ENCODE results near the gene SH2B3. TPM values are rescaled to one million over a fixed set of nuclear protein-coding genes. Genes with fewer than 3 reads are reported as not detected.

SH2B3 gene
- polyA plus RNA-seq, 1 experiment: 21.6 TPM

DNA sequence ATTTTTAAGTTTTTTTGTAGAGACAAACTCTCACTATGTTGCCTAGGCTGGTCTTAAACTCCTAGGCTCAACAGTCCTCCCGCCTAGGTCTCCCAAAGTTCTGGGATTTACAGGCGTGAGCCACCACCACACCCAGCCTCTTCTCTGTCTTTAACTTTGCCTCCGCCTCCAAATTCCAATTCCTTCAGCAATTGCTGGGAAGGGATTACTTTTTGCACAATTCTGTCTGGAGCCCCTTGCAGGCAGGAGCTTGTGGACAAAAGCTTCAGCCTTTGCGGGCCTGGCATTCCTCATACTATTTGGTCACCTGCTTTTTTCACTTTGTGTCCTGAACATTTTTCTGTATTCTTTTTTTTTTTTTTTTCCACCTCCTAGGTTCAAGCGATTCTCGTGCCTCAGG lies 26.0 kb downstream of the SH2B3 start:
- TF ChIP-seq, protein P1, sequence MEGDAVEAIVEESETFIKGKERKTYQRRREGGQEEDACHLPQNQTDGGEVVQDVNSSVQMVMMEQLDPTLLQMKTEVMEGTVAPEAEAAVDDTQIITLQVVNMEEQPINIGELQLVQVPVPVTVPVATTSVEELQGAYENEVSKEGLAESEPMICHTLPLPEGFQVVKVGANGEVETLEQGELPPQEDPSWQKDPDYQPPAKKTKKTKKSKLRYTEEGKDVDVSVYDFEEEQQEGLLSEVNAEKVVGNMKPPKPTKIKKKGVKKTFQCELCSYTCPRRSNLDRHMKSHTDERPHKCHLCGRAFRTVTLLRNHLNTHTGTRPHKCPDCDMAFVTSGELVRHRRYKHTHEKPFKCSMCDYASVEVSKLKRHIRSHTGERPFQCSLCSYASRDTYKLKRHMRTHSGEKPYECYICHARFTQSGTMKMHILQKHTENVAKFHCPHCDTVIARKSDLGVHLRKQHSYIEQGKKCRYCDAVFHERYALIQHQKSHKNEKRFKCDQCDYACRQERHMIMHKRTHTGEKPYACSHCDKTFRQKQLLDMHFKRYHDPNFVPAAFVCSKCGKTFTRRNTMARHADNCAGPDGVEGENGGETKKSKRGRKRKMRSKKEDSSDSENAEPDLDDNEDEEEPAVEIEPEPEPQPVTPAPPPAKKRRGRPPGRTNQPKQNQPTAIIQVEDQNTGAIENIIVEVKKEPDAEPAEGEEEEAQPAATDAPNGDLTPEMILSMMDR (IDR thresholded peaks at IDR 0.05; ENCODE audit: low read depth, low read length): no peak
- POLR2A ChIA-PET: interaction anchor here (0.7 kb wide), 1 partner anchor 25 kb away, joined by 3 read pairs; no protein-coding TSS in a partner anchor
- no peaks in the 10 kb centered on the region for H3K9me3 ChIP-seq (ENCODE audit: control insufficient read depth, insufficient read depth, low read length)
- H3K4me3 ChIP-seq (ENCODE audit: low read depth, low read length): no peak overlapping the region
- DNase-seq (ENCODE audit: low read depth, low spot score): no peak
- no peak overlapping the region for H3K27ac ChIP-seq (ENCODE audit: low read depth, low read length)
- CTCF ChIA-PET: interaction anchor here (1.0 to 2.8 kb wide), 3 partner anchors 20 to 35 kb away, joined by 3 to 16 read pairs (median 4); no protein-coding TSS in a partner anchor
- H3K27me3 ChIP-seq (ENCODE audit: control insufficient read depth, insufficient read depth, low read length): no peaks in the 10 kb centered on the region

DNA sequence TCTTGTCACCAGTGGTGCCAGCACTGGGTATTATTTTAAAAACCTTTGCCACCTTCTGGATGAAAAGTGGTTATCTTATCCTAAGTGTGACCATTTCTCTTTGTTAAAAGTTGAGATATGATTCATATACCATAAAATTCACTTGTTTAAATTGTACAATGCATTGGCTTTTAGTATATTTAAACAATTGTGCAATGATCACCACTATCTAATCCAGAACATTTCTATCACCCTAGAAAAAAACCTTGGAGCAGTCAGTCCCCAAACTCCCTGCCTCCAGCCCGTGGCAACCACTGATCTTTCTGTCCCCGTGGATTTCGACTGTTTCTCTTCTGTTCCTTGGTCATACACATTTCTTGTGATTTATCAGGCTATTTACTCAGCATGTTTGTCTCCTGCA lies 28.3 kb downstream of the SH2B3 start:
- no peak for DNase-seq (ENCODE audit: low read depth, low spot score)
- Histone ChIP-seq H3K9me3 (ENCODE audit: control insufficient read depth, insufficient read depth, low read length) (no peaks in the 10 kb centered on the region), H3K27me3 (ENCODE audit: control insufficient read depth, insufficient read depth, low read length) (no peaks in the 10 kb centered on the region), H3K27ac (ENCODE audit: low read depth, low read length) (peak overlapping the region; percentile 81), H3K4me3 (ENCODE audit: low read depth, low read length) (peak overlapping the region; percentile 7; the same call in 1 of the 2 replicates)
- ChIA-PET CTCF (interaction anchor here (2.2 to 2.8 kb wide), 2 partner anchors 17 to 37 kb away, joined by 20 to 22 read pairs; no protein-coding TSS in a partner anchor), POLR2A (interaction anchor here (1.2 to 1.5 kb wide), 2 partner anchors 12 to 21 kb away, joined by 5 read pairs; no protein-coding TSS in a partner anchor)
- TF ChIP-seq, protein P1 (IDR thresholded peaks at IDR 0.05; ENCODE audit: low read depth, low read length): no peak

DNA sequence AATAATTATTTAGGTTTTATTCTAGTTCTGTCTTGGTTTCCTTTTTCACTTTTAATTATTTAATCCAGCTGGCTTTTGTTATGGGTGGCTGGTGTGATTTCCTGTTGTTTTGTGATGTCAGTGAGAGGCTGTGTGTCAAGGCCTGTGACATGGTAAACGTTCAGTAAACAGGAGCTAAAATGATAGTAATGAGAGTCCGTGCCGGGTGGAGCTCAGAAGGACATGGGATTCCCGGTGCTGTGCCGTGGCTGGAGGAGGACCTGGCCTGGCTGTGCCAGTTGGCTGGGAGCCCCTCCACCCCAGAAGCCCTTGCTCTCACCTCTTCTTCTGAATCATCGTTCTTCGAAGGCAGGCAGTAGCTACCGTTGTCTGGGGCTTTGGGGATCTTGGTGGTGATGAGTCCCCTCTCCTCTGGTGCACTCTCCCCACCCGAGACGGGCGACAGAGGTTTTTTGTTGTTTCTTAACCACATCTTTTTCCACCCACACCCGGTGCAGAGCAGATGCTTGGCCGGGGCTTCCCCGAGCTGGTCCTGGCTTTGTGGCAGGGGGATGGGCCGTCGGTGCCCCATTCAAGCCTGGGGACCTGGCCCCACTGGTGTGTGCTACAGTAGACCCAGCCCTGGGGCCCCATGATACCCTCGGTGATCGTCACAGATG lies 29.1 kb downstream of the SH2B3 start:
- DNase-seq (ENCODE audit: low read depth, low spot score): no peak
- TF ChIP-seq, protein P1 (IDR thresholded peaks at IDR 0.05; ENCODE audit: low read depth, low read length): no peak
- peak overlapping the region; percentile 81 for H3K27ac ChIP-seq (ENCODE audit: low read depth, low read length)
- H3K27me3 ChIP-seq (ENCODE audit: control insufficient read depth, insufficient read depth, low read length): no peaks in the 10 kb centered on the region
- ChIA-PET POLR2A (interaction anchor here (0.6 to 1.7 kb wide), 4 partner anchors 11 to 867 kb away, joined by 5 read pairs; no protein-coding TSS in a partner anchor), CTCF (interaction anchor here (0.6 to 2.8 kb wide), 3 partner anchors 16 to 238 kb away, joined by 3 to 22 read pairs (median 20); no protein-coding TSS in a partner anchor)
- 0 out of 2 replicates have a peak overlapping the region, but pooled peaks have one; percentile 10 for H3K4me3 ChIP-seq (ENCODE audit: low read depth, low read length)
- no peaks in the 10 kb centered on the region for H3K9me3 ChIP-seq (ENCODE audit: control insufficient read depth, insufficient read depth, low read length)

DNA sequence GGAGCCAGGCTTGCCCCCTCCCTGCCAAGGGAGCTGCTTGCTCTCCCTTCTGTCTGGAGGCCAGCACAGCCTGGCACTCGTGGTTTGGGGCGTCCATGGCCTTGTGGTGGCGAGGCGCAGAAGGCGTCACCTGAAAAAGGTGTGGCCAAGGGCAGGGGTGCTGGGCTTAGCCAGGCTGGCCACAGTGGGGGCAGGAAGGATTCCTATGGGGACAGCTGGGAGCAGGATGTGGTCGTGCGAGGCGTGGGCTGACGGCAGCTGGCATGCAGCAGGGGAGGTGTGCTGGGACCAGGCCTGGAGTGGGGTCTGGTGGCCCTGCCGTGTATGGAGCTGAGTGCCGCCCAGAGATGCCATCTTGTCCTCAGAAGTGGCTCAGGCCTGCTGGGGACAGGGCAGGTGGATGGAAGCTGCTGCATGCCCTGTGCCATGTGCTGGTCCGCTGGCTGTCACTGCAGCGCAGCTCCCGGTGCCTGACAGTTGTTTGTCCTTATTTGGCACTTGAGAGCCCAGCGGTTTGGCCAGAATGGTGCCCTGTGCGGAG lies 30.0 kb downstream of the SH2B3 start:
- H3K9me3 ChIP-seq (ENCODE audit: control insufficient read depth, insufficient read depth, low read length): no peaks in the 10 kb centered on the region
- ChIA-PET POLR2A (interaction anchor here (0.6 to 1.7 kb wide), 3 partner anchors 10 to 31 kb away, joined by 3 to 5 read pairs (median 5); no protein-coding TSS in a partner anchor), CTCF (interaction anchor here (2.8 kb wide), 1 partner anchor 15 kb away, joined by 22 read pairs; no protein-coding TSS in a partner anchor)
- no peak for DNase-seq (ENCODE audit: low read depth, low spot score)
- H3K27ac ChIP-seq (ENCODE audit: low read depth, low read length): peak overlapping the region; percentile 21
- TF ChIP-seq, protein P1 (IDR thresholded peaks at IDR 0.05; ENCODE audit: low read depth, low read length): no peak
- H3K4me3 ChIP-seq (ENCODE audit: low read depth, low read length): no peak overlapping the region
- no peaks in the 10 kb centered on the region for H3K27me3 ChIP-seq (ENCODE audit: control insufficient read depth, insufficient read depth, low read length)

All from AG04450 (cell line).